ENCODE data around the gene NFATC3. TPM values are rescaled to one million over a fixed set of nuclear protein-coding genes. Genes with fewer than 3 reads are reported as not detected.
A peak's percentile ranks its signal among the peaks of the same experiment; 100 is the strongest.

Gene NFATC3
- total RNA-seq, 1 donor from 2014 or later, result 20.9 TPM

GRCh38 chr16:68073902-68074760 lies 11.0 kb upstream of the NFATC3 start:
- intact Hi-C loops (cut with micrococcal nuclease), result no loop called here

GRCh38 chr16:68074850-68075555 lies 10.2 kb upstream of the NFATC3 start:
- no peak for TF ChIP-seq CTCF (IDR thresholded peaks at IDR 0.05; ENCODE audit: borderline replicate concordance)
- Histone ChIP-seq H3K27ac (replicated peaks) (no peak overlapping the region), H3K4me3 (no peak overlapping the region), H3K36me3 (peaks cover 44% of the 10 kb centered on the region), H3K9me3 (replicated peaks) (no peaks in the 10 kb centered on the region), H3K27me3 (ENCODE audit: low read depth) (no peaks in the 10 kb centered on the region), H3K4me1 (peaks cover 38% of the 10 kb centered on the region)
- intact Hi-C loops (cut with micrococcal nuclease), result no loop called here
- DNase-seq, result no peak

More at GRCh38 chr16:68073902-68074760, 11.0 kb upstream of the NFATC3 start:
- H3K9me3 ChIP-seq (replicated peaks), result no peaks in the 10 kb centered on the region
- no peak for TF ChIP-seq CTCF (IDR thresholded peaks at IDR 0.05; ENCODE audit: borderline replicate concordance)
- DNase-seq, result no peak
- peaks cover 38% of the 10 kb centered on the region for H3K4me1 ChIP-seq
- no peak overlapping the region for H3K27ac ChIP-seq (replicated peaks)
- H3K4me3 ChIP-seq, result no peak overlapping the region
- peaks cover 44% of the 10 kb centered on the region for H3K36me3 ChIP-seq
- no peaks in the 10 kb centered on the region for H3K27me3 ChIP-seq (ENCODE audit: low read depth)

GRCh38 chr16:68075980-68076379 lies 9.2 kb upstream of the NFATC3 start:
- Histone ChIP-seq H3K36me3 (peaks cover 41% of the 10 kb centered on the region), H3K27ac (replicated peaks) (no peak overlapping the region), H3K4me3 (no peak overlapping the region), H3K4me1 (peaks cover 43% of the 10 kb centered on the region), H3K9me3 (replicated peaks) (no peaks in the 10 kb centered on the region), H3K27me3 (ENCODE audit: low read depth) (no peaks in the 10 kb centered on the region)
- no peak for TF ChIP-seq CTCF (IDR thresholded peaks at IDR 0.05; ENCODE audit: borderline replicate concordance)
- no peak for DNase-seq
- intact Hi-C loops (cut with micrococcal nuclease), result no loop called here

GRCh38 chr16:68076560-68076959 lies 8.6 kb upstream of the NFATC3 start:
- peaks cover 49% of the 10 kb centered on the region for H3K4me1 ChIP-seq
- TF ChIP-seq CTCF (IDR thresholded peaks at IDR 0.05; ENCODE audit: borderline replicate concordance), result no peak
- intact Hi-C loops (cut with micrococcal nuclease), result no loop called here
- DNase-seq, result no peak
- H3K27ac ChIP-seq (replicated peaks), result no peak overlapping the region
- no peak overlapping the region for H3K4me3 ChIP-seq
- H3K27me3 ChIP-seq (ENCODE audit: low read depth), result no peaks in the 10 kb centered on the region
- H3K9me3 ChIP-seq (replicated peaks), result no peaks in the 10 kb centered on the region
- H3K36me3 ChIP-seq, result peaks cover 35% of the 10 kb centered on the region

GRCh38 chr16:68077866-68078700 lies 7.1 kb upstream of the NFATC3 start:
- H3K27me3 ChIP-seq (ENCODE audit: low read depth), result no peaks in the 10 kb centered on the region
- no peak for DNase-seq
- no peaks in the 10 kb centered on the region for H3K9me3 ChIP-seq (replicated peaks)
- peak overlapping the region; percentile 97 for H3K27ac ChIP-seq (replicated peaks)
- intact Hi-C loops (cut with micrococcal nuclease), result no loop called here
- peaks cover 25% of the 10 kb centered on the region for H3K36me3 ChIP-seq
- H3K4me3 ChIP-seq, result no peak overlapping the region
- TF ChIP-seq CTCF (IDR thresholded peaks at IDR 0.05; ENCODE audit: borderline replicate concordance), result no peak
- H3K4me1 ChIP-seq, result peaks cover 50% of the 10 kb centered on the region

All from left ventricle myocardium inferior (tissue), 1 donor.